NCI-H2196 (cell line): ENCODE data around the gene UBE2I.
"Not testable (repeated sequence)": the region's sequence is repeated elsewhere in the genome, so short reads cannot be mapped to it uniquely, and the experiment has no call there.

Experiments used
- DNase-seq: peaks from one replicate; lab custom pipeline; 2025; ENCODE audit not compliant: unreplicated experiment; lab: John Stamatoyannopoulos, UW

The UBE2I gene

DNA sequence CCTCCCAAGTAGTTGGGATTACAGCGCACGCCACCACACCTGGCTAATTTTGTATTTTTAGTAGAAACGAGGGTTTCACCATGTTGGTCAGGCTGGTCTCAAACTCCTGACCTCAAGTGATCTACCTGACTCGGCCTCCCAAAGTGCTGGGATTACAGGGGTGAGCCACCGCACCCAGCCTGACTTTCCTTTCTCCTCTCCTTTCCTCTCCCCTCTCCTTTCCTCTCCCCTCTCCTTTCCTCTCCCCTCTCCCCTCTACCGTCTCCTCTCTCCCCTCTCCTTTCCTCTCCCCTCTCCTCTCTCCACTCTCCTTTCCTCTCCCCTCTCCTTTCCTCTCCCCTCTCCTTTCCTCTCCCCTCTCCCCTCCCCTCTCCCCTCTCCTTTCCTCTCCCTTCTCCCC is 17.2 kb upstream of the UBE2I start:
- not testable (repeated sequence) for DNase-seq

DNA sequence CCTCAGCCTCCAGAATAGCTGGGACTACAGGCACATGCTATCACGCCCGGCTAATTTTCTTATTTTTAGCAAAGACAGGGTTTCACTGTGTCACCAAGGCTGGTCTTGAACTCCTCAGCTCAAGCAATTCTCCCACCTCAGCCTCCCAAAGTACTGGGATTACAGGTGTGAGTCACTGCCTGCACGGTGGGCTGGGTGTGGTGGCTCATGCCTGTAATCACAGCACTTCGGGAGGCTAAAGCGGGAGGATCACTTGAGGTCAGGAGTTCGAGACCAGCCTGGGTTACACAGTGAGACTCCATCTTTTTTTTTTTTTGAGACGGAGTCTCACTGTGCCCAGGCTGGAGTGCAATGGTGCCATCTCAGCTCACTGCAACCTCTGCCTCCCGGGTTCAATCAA is 16.6 kb upstream of the UBE2I start:
- DNase-seq: not testable (repeated sequence)

DNA sequence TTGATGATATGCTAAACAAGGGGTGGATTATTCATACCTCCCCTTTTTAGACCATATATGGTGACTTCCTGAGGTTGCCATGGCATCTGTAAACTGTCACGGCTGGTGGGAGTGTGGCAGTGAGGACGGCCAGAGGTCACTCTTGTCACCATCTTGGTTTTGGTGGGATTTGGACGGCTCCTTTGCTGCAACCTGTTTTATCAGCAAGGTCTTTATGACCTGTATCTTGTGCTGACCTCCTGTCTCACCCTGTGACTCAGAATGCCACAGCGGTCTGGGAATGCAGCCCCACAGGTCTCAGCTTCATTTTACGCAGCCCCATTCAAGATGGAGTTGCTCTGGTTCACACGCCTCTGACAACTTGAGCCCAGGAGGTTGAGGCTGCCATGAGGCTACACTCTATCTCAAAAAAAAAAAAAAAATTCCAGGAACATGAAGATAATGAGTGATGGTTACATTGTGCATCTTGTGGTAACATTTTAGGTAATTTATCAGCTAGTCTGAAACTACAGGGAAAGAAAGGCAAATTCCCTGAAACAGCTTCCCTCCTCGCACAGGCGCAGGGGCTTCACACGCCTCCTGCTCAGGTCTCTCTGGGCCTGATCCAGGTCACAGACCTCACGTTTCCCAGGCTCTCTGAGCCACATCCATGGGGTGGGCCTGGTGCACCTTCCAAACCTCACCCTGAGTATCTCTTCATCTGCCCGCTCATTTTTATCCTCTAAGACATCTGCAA is 15.3 kb upstream of the UBE2I start:
- no peak for DNase-seq

DNA sequence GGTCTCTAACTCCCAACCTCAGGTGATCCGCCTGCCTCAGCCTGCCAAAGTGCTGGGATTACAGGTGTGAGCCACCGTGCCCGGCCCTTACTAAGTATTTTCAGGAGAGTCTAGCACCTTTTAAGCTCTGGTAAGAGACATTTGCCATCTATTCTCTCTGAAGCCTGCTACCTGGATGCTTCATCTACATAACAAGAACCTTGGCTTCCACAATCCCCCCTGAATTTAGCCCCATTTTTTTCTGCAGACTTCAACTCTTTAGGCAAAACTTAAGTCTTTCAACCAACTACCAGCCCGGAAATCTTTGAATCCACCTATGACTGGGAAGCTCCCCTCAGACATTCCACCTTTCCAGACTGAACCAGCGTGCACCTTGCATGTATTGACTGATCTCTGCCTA is 14.0 kb upstream of the UBE2I start:
- no peak for DNase-seq

DNA sequence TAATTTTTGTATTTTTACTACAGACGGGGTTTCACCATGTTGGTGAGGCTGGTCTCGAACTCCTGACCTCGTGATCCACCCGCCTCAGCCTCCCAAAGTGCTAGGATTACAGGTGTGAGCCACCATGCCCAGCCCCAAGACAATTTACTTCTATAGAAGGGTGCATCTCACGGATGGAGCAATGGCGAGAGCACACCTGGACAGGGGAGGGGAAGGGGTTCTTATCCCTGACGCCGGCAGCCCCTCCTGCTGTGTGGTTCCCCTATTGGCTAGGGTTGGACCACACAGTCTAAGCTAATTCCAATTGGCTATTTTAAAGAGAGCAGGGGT is 12.8 kb upstream of the UBE2I start:
- DNase-seq: not testable (repeated sequence)

DNA sequence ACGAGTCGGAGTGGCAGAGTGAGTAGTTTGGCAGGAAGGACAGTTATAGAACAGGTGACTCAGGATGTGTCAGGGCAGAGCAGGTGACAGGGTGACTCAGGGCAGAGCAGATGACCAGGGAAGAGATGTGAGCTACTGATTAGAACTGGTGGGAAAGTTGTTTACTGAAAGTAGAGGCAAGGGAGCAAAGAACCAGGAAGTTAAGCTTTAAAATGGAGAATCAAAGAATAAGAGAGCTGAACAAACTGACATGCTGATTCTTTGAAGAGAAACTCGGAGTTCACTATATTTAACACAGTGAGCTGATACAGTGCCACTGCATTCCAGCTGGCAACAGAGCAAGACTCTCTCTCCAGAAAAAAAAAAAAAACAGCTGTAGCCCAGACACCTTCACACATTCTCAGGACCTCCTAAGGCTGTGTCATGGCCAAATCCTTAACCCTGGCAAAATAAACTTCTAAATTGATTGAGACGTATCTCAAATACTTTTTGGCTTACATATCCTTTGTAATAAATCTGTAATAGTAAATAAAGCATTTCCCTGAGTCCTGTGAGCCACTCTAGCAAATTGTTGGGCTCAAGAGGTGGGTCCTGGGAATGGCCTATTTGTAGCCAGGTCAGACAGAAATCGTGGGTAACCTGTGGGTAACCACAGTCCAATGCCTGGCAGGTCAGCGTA is 12.3 kb upstream of the UBE2I start:
- DNase-seq: peak; percentile 75

DNA sequence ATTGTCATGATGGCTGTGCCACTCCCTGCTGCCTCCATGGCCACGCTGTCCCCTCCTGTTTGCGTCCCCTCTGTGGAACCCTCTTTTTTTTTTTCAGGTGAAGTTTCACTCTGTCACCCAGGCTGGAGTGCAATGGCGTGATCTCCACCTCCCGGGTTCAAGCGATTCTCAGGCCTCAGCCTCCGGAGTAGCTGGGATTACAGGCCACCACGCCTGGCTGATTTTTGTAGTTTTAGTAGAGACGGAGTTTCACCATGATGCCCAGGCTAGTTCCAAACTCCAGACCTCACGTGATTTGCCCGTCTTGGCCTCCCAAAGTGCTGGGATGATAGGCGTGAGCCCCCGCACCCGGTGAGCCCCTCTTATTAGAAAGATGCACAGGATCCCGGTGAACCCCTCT is 11.0 kb upstream of the UBE2I start:
- DNase-seq: no peak

DNA sequence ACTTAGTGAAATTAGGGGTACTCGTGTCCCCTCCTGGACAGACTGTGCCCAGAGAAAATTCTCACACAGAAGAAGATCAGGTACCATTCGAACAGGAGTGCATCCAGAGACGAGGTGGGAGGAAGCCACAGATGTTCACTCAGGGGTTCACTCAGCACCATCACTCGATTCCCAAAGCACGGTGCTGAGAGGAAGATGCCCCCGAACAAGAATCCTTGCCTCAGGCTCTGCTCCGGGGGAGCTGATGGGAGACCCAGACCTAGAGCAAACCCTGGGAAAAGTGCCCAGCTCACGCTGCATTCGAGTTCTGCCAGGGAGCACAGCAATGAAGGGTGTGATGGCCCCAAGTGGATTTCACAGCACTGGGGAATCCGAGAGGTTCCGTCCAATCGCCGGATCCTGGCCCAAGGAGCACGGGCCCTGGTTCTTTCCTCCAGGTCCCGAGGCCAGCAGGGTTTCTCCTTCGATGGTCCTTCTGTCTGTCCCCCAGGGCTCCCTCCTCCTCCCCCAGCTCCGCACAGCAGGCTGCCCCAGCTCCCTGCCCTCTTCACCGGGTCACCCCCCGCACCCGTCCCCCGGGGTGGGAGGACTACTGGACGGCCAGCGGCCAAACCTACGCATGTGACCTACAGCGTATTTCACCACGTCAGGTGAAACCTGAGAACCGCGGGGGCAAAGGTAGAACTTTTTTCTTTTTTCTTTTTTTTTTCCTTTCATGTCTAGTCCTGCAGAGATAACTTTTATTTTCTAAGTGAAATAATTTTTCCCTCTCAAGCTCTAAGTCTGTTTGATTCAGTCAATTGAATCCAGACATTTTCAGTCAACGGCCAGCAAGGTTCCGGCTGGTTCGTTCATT is 10.2 kb upstream of the UBE2I start:
- DNase-seq: no peak

DNA sequence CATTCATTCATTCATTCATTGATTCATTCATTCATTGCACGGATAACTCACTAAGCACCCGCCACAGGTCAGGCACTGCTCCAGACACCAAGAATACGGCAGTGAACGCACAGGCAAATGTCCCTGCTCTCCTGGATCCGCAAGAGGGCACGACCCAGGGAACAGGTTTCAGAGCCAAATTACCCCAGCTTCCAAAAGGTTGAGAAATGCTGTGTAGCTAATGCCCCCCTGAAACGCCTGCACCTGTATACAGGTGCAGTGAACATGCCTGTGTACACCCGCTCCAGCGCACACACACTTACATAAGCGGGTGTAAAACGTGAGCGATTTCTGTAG is 9.6 kb upstream of the UBE2I start:
- no peak for DNase-seq

DNA sequence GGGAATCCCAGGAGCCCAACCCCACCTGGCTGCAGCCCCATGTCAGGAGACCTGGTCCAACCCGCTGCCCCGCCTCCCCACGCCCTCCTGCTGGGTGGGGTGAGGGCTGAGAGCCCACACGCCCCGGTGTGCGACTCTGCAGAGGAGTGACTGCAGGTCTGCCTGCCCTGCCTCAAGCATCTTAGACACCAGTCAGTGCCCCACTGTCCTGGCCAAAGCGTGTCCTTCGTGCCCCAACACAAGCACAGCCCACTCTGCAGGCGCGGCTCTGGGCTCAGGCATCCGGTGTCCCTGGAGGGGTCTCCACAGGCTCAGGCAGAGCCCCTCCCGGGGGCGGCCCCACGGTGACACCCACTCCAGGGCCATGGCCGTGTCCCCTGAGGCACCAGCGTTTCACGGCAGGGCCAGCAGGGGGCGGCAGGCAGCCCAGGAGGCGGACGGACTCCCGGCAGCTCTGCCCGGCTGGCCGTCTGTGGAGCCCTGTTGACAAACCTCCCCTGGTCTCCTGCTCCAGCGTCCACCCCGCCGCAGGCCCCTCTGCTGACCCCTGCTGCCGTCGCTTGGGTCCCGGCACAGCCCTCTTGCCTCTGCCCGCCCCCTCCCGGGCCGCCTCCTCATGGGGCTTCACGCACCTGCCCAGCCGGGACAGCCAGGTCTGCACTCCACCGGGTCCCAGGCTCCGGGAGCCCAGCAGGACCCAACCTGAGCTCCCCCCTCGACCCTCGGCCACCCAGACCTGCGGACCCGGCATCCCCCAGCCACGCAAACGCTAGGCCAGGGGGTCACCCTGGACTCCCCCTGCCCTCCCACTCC is 8.6 kb upstream of the UBE2I start:
- peak; percentile 20 for DNase-seq

DNA sequence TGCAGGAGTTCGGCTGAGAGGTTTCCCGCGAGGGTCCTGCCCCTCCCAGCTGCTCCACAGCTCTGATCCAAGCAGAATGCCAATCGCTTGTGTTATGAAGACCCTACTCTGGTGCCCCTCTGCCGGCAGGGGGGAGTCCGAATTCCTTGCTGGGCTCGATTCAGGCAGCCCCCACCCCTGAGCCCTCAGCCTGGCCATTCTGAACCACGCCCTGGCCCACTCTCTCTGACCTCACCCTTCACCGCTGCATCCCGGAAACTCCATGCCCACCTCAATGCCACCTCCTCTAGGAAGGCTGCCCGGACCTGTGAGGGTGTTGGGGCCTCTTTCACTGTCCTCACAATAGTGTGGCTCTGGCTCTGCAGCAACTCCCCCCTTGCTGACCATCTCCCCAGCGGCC is 7.9 kb upstream of the UBE2I start:
- DNase-seq: no peak

DNA sequence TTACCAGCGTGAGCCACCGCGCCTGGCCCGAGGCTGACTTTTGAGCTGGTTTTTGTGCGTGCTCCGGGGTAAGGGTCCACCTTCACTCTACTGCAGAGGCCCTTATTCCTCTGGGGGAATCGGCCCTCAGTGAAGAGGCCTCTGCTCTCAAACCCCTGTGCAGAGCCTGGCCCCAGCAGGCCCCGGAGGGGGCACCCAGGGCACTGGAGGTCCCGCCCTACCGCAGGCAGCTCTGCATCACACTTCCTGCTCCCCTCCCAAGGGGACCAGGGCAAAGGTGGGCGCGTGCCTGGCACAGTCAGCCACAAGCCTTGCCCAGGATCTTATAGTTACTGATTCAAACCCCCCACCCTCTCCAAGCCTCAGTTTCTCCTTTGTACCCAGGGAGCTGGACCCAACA is 3.6 kb upstream of the UBE2I start:
- DNase-seq: no peak

DNA sequence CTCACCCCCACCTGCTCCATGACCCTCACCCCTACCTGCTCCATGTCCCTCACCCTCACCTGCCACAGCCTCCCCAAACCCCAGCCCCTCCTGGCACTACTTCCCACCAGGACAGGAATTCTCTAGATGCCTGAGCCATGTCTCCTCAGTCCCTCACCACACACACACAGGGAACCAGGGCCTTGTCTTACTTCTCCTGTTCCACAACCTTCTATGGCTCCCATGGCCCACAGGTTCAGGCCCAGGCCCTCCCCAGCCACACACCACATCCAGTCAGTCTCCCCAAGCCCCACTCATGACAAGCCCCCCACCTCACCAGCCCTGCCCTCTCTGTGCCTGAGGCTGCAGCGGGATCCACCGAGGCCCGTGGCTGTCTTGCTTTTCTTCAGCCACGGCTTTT is 3.1 kb upstream of the UBE2I start:
- no peak for DNase-seq

DNA sequence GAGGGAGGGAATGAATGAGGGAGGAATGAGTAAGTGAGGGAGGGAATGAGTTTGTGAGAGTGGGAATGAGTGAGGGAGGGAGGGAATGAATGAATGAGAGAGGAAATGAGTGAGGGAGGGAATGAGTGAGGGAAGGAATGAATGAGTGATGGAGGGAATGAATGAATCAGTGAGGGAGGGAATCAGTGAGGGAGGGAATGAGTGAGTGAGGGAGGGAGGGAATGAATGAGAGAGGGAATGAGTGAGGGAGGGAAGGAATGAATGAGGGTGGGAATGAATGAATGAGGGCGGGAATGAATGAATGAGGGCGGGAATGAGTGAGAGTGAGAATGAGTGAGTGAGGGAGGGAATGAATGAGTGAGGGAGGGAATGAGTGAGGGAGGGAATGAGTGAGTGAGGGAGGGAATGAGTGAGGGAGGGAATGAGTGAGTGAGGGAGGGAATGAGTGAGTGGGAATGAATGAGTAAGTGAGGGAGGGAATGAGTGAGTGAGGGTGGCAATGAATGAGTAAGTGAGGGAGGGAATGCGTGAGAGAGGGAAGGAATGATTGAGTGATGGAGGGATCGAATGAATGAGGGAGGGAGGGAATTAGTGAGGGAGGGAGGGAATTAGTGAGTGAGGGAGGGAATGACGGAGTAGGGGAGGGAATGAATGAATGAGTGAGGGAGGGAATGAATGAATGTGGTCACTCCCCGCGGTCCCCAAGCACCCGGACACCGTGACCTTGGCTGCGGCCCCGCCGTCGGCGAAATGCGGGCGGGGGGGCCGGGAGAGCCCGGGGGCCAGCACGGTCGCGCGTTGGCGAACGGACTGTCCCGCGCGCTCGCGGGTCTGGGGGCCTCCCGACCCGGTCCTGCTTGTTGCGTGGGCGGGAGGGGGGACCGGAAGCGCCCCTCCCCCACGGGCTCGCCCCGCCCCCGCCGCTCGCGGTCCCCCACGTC is 1.1 kb upstream of the UBE2I start:
- no peak for DNase-seq

DNA sequence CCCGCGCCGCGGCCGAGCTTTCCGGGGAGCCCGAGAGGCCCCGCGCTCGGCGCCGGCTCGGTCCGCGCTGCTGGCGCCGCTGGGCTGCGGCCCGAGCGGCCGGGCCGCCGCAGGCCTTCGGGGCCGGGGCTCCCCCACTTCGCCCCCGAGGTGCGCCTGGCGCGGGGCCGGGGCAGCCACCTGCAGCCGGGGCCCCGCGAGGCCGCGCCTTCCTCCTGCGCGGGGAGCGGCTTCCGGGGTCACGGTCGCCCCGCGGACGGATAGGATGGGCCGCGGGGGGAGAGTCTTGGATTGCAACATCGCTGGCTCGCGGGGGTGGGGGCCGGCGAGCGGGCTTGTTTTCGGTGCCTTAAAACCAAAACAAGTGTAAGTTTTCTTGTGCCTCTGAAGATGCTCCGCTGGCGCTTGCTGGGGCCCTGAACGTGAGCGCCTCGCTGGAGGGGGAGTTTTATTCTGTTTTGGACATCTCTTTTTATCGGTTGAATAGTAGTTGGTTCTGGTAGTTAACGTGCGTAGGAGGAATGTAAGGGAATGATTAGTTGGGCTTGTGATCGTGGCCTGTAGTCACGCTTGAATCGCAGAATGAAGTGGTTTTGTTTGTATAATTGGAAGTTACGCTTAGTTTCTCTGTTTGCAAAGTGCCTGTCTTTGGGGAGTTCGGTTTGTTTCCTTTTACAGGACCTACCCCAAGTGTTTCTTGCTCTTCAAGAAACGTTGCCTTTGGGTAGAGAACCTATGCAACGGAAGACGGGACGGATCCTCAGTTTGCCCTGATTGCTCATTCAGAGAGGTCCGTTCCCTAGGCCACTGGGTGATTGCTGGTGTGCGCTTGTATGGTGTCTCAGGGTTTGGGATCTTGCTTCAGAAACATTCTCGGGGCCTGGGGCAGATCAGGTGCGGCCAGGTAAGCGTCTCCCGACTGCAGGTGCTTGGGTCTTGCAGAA is 724 bp downstream of the UBE2I start:
- DNase-seq: no peak

DNA sequence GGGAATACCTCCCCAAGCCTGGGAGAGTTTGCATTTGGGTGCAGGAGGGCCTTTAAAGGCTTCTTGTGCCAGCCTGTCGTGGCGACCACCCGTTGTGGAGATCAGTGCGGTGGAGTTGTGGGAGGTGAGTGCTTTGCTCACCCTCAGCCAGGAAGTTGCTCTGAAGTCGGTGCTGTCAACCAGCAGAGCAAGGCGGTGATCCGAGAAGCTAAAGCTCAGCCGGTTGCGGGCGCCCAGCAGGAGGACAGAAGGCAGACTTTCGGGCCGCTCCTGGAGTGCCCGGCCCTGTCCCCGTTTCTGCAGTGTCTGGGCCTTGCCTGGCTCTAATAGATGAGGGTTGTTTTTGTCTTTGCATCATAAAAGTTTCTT is 1.4 kb downstream of the UBE2I start:
- DNase-seq: no peak

DNA sequence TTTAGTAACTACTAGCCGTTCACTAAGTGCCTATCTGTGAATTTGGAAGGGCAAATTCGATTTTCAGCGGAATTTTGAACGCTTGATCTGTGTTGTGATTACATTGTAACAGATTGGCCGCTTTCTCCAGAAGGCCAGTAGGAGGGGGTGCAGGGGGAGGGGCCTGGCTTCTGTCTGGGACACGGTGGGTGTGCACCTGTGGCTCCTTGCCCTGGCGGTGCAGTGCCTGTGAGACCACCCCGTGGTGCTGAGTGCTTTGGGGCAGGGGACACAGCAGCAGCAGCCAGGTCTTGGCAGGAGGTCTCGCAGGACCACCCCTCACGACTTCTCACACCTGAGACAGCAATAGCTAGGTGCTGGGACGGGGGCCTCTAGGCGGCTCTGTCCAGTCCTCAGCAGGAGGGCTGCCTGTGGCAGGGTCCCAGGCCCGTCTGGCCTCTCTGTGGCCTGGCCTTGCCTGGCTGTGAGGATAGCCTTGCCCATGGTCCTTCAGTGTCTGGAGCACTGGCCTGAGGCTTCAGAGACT is 1.8 kb downstream of the UBE2I start:
- DNase-seq: no peak

DNA sequence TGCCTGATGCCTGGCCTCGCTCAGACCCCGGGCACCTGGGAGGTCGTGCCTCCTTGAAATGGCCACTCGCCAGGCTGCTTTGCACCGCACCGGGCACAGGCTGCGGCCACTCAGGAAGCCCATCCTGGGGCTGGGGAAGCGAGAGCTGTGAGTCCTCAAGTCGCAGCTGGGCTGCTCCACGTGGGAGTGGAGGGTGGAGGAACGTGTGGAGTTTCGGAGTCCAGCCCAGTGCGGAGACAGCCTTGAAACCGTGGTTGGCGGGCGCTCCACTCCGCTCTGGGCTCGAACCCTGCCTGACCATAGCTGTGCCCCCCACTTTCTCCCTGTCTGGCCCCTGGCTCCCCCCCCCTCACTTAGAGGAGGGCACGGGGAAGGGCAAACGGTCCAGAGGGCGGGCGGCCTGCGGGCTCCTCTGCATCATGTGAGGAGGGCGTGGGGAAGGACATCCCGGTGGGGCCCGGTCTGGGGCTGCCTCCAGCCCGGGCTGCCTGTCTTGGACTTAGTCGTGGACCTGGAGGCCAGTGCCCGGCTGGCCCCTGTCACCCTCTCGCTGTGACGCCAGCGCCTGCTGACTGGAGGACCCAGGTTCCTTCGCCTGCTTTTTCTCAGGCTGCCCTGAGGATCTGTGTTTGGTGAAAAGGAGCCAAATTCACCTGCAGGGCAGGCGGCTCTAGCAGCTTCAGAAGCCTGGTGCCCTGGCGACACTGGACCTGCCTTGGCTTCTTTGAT is 2.5 kb downstream of the UBE2I start:
- no peak for DNase-seq
